ENCODE data around the gene PPM1H.
A peak's percentile ranks its signal among the peaks of the same experiment; 100 is the strongest.

The PPM1H gene

GRCh38 chr12:62799766-62800406 is 135.1 kb downstream of the PPM1H start:
- DNase-seq (ENCODE audit: low read depth in 2 of 2): no peak

GRCh38 chr12:62799126-62799736 is 135.7 kb downstream of the PPM1H start:
- peak; percentile 10 to 24 for DNase-seq (ENCODE audit: low read depth in 2 of 2)

GRCh38 chr12:62794218-62794583 is 140.7 kb downstream of the PPM1H start:
- DNase-seq (ENCODE audit: low read depth in 2 of 2): no peak

- peak; percentile 38 to 48 for DNase-seq (ENCODE audit: low read depth in 2 of 2)
Observed at GRCh38 chr12:62793256-62794217, 141.4 kb downstream of the PPM1H start.

- no peak for DNase-seq (ENCODE audit: low read depth in 2 of 2)
Observed at GRCh38 chr12:62792236-62792870, 142.6 kb downstream of the PPM1H start.

GRCh38 chr12:62789851-62790250 is 145.1 kb downstream of the PPM1H start:
- no peak for DNase-seq (ENCODE audit: low read depth in 2 of 2)

GRCh38 chr12:62787611-62788010 is 147.3 kb downstream of the PPM1H start:
- no peak for DNase-seq (ENCODE audit: low read depth in 2 of 2)

GRCh38 chr12:62787023-62787422 is 147.9 kb downstream of the PPM1H start:
- DNase-seq (ENCODE audit: low read depth in 2 of 2): no peak

GRCh38 chr12:62785941-62786559 is 148.9 kb downstream of the PPM1H start:
- no peak for DNase-seq (ENCODE audit: low read depth in 2 of 2)

GRCh38 chr12:62784576-62784975 is 150.4 kb downstream of the PPM1H start:
- DNase-seq (ENCODE audit: low read depth in 2 of 2): no peak

GRCh38 chr12:62783881-62784280 is 151.1 kb downstream of the PPM1H start:
- DNase-seq (ENCODE audit: low read depth in 2 of 2): no peak

- no peak for DNase-seq (ENCODE audit: low read depth in 2 of 2)
Observed at GRCh38 chr12:62781136-62781880, 153.6 kb downstream of the PPM1H start.

GRCh38 chr12:62779488-62779887 is 155.5 kb downstream of the PPM1H start:
- DNase-seq (ENCODE audit: low read depth in 2 of 2): no peak

GRCh38 chr12:62778187-62778586 is 156.8 kb downstream of the PPM1H start:
- DNase-seq (ENCODE audit: low read depth in 2 of 2): no peak

- no peak for DNase-seq (ENCODE audit: low read depth in 2 of 2)
Observed at GRCh38 chr12:62776997-62777396, 158.0 kb downstream of the PPM1H start.

- no peak for DNase-seq (ENCODE audit: low read depth in 2 of 2)
Observed at GRCh38 chr12:62776575-62776974, 158.4 kb downstream of the PPM1H start.

GRCh38 chr12:62774794-62775193 is 160.2 kb downstream of the PPM1H start:
- DNase-seq (ENCODE audit: low read depth in 2 of 2): no peak

GRCh38 chr12:62772416-62772955 is 162.5 kb downstream of the PPM1H start:
- no peak for DNase-seq (ENCODE audit: low read depth in 2 of 2)

- DNase-seq (ENCODE audit: low read depth in 2 of 2): no peak
Observed at GRCh38 chr12:62771828-62772227, 163.1 kb downstream of the PPM1H start.

GRCh38 chr12:62770381-62770780 is 164.6 kb downstream of the PPM1H start:
- no peak for DNase-seq (ENCODE audit: low read depth in 2 of 2)

Data from stimulated activated CD8-positive, alpha-beta memory T cell treated with anti-CD3 and anti-CD28 coated beads, Interleukin-7, amount 100 ng/mL, for 4 hours (primary cell).